Central memory CD8-positive, alpha-beta T cell (primary cell): ENCODE results near the gene CACNG4.

ENCODE experiments used
- ATAC-seq: fragments of 150-1000 bp; cut with Tn5 transposase; replicated peaks from 2 replicates; pipeline ENCODE4 v1.10.0; 2022; ENCODE audit warnings: mild to moderate bottlenecking, moderate FRiP score, moderate number of reproducible peaks; ENCODE audit not compliant: poor library complexity, severe bottlenecking; ENCODE audit errors: extremely low read depth
- DNase-seq, 2 donors: peaks; one replicate each; pipeline ENCODE4 v3.0.0; 2021; ENCODE audit warnings: low spot score in 2 of 2
- H3K27ac Mint-ChIP-seq: one replicate; pipeline ENCODE4 v1.8.0; 2022; ENCODE audit warnings: low read depth, mild to moderate bottlenecking, moderate library complexity, mixed read lengths
- H3K27me3 Mint-ChIP-seq: one replicate; pipeline ENCODE4 v1.8.0; 2022; ENCODE audit warnings: mixed read lengths
- H3K36me3 Mint-ChIP-seq: one replicate; pipeline ENCODE4 v1.8.0; 2022; ENCODE audit warnings: mild to moderate bottlenecking, moderate library complexity, mixed read lengths; ENCODE audit not compliant: insufficient read depth
- H3K4me1 Mint-ChIP-seq: one replicate; pipeline ENCODE4 v1.8.0; 2022; ENCODE audit warnings: mixed read lengths
- H3K4me3 Mint-ChIP-seq: one replicate; pipeline ENCODE4 v1.8.0; 2022; ENCODE audit warnings: mild to moderate bottlenecking, moderate library complexity, mixed read lengths
- H3K9me3 Mint-ChIP-seq: one replicate; pipeline ENCODE4 v1.8.0; 2022; ENCODE audit warnings: mixed read lengths

CACNG4 gene

GRCh38 chr17:66963909-66964771 is at the start of gene CACNG4:
Gene CACNG4 (plus strand): TSS chr17:66964707. CDS start chr17:66964912, 205 bp downstream.
- ATAC-seq, result no peak
- DNase-seq, result no peak
- H3K4me1 Mint-ChIP-seq, result peaks cover 9% of the 10 kb centered on the region
- no peaks in the 10 kb centered on the region for H3K9me3 Mint-ChIP-seq
- H3K36me3 Mint-ChIP-seq, result peaks cover 2% of the 10 kb centered on the region
- H3K27me3 Mint-ChIP-seq, result peaks cover 76% of the 10 kb centered on the region
- H3K27ac Mint-ChIP-seq, result no peak within 1 kb of the TSS
- peak within 1 kb of the TSS; percentile 64 for H3K4me3 Mint-ChIP-seq

GRCh38 chr17:66915204-66915611 is 49.3 kb upstream of the CACNG4 start:
- Mint-ChIP-seq H3K4me1 (no peaks in the 10 kb centered on the region), H3K27me3 (peaks cover 75% of the 10 kb centered on the region), H3K36me3 (no peaks in the 10 kb centered on the region), H3K9me3 (no peaks in the 10 kb centered on the region), H3K4me3 (no peak overlapping the region), H3K27ac (no peak overlapping the region)
- no peak for ATAC-seq
- DNase-seq, result no peak

GRCh38 chr17:66915792-66916191 is 48.7 kb upstream of the CACNG4 start:
- no peaks in the 10 kb centered on the region for H3K36me3 Mint-ChIP-seq
- peaks cover 75% of the 10 kb centered on the region for H3K27me3 Mint-ChIP-seq
- H3K4me1 Mint-ChIP-seq, result no peaks in the 10 kb centered on the region
- DNase-seq (no peak), ATAC-seq (no peak)
- no peak overlapping the region for H3K27ac Mint-ChIP-seq
- no peak overlapping the region for H3K4me3 Mint-ChIP-seq
- H3K9me3 Mint-ChIP-seq, result no peaks in the 10 kb centered on the region

- Mint-ChIP-seq H3K36me3 (no peaks in the 10 kb centered on the region), H3K27ac (no peak overlapping the region), H3K9me3 (peaks cover 5% of the 10 kb centered on the region), H3K27me3 (peaks cover 63% of the 10 kb centered on the region), H3K4me1 (no peaks in the 10 kb centered on the region), H3K4me3 (no peak overlapping the region)
- no peak for DNase-seq
- no peak for ATAC-seq
Measured at GRCh38 chr17:66916946-66917345, 47.6 kb upstream of the CACNG4 start.

GRCh38 chr17:66918896-66919295 is 45.6 kb upstream of the CACNG4 start:
- Mint-ChIP-seq H3K27me3 (peaks cover 64% of the 10 kb centered on the region), H3K4me1 (no peaks in the 10 kb centered on the region), H3K27ac (no peak overlapping the region), H3K9me3 (peaks cover 6% of the 10 kb centered on the region), H3K4me3 (no peak overlapping the region), H3K36me3 (no peaks in the 10 kb centered on the region)
- no peak for DNase-seq
- ATAC-seq, result no peak

- H3K9me3 Mint-ChIP-seq, result peaks cover 6% of the 10 kb centered on the region
- no peak overlapping the region for H3K4me3 Mint-ChIP-seq
- no peaks in the 10 kb centered on the region for H3K36me3 Mint-ChIP-seq
- H3K27ac Mint-ChIP-seq, result no peak overlapping the region
- peaks cover 63% of the 10 kb centered on the region for H3K27me3 Mint-ChIP-seq
- DNase-seq (no peak), ATAC-seq (no peak)
- H3K4me1 Mint-ChIP-seq, result no peaks in the 10 kb centered on the region
Measured at GRCh38 chr17:66920435-66920834, 44.1 kb upstream of the CACNG4 start.

- H3K36me3 Mint-ChIP-seq, result no peaks in the 10 kb centered on the region
- peaks cover 6% of the 10 kb centered on the region for H3K9me3 Mint-ChIP-seq
- H3K27me3 Mint-ChIP-seq, result peaks cover 63% of the 10 kb centered on the region
Measured at GRCh38 chr17:66920950-66921349, 43.6 kb upstream of the CACNG4 start.

GRCh38 chr17:66923886-66924285 is 40.6 kb upstream of the CACNG4 start:
- Mint-ChIP-seq H3K27ac (no peak overlapping the region), H3K9me3 (peaks cover 6% of the 10 kb centered on the region), H3K4me1 (no peaks in the 10 kb centered on the region), H3K36me3 (no peaks in the 10 kb centered on the region), H3K27me3 (peaks cover 67% of the 10 kb centered on the region), H3K4me3 (no peak overlapping the region)
- ATAC-seq (no peak), DNase-seq (no peak)

More at GRCh38 chr17:66920950-66921349, 43.6 kb upstream of the CACNG4 start:
- no peak overlapping the region for H3K4me3 Mint-ChIP-seq
- H3K27ac Mint-ChIP-seq, result no peak overlapping the region
- DNase-seq, result no peak
- H3K4me1 Mint-ChIP-seq, result no peaks in the 10 kb centered on the region
- no peak for ATAC-seq

- ATAC-seq (no peak), DNase-seq (no peak)
- Mint-ChIP-seq H3K9me3 (peaks cover 6% of the 10 kb centered on the region), H3K27ac (no peak overlapping the region), H3K27me3 (peaks cover 81% of the 10 kb centered on the region), H3K4me1 (no peaks in the 10 kb centered on the region), H3K36me3 (no peaks in the 10 kb centered on the region), H3K4me3 (no peak overlapping the region)
Measured at GRCh38 chr17:66925811-66926500, 38.6 kb upstream of the CACNG4 start.

- no peak for ATAC-seq
- H3K27ac Mint-ChIP-seq, result no peak overlapping the region
- H3K4me3 Mint-ChIP-seq, result no peak overlapping the region
- no peaks in the 10 kb centered on the region for H3K4me1 Mint-ChIP-seq
- peaks cover 61% of the 10 kb centered on the region for H3K27me3 Mint-ChIP-seq
- H3K36me3 Mint-ChIP-seq, result no peaks in the 10 kb centered on the region
- DNase-seq, result no peak
- no peaks in the 10 kb centered on the region for H3K9me3 Mint-ChIP-seq
Measured at GRCh38 chr17:66928949-66929348, 35.6 kb upstream of the CACNG4 start.

GRCh38 chr17:66929591-66929990 is 34.9 kb upstream of the CACNG4 start:
- no peak overlapping the region for H3K4me3 Mint-ChIP-seq
- H3K27me3 Mint-ChIP-seq, result peaks cover 55% of the 10 kb centered on the region
- no peaks in the 10 kb centered on the region for H3K36me3 Mint-ChIP-seq
- H3K27ac Mint-ChIP-seq, result no peak overlapping the region
- ATAC-seq (no peak), DNase-seq (no peak)
- no peaks in the 10 kb centered on the region for H3K9me3 Mint-ChIP-seq
- H3K4me1 Mint-ChIP-seq, result no peaks in the 10 kb centered on the region

- Mint-ChIP-seq H3K27ac (no peak overlapping the region), H3K9me3 (no peaks in the 10 kb centered on the region), H3K36me3 (no peaks in the 10 kb centered on the region), H3K27me3 (peaks cover 43% of the 10 kb centered on the region), H3K4me3 (no peak overlapping the region), H3K4me1 (no peaks in the 10 kb centered on the region)
- DNase-seq, result no peak
- no peak for ATAC-seq
Measured at GRCh38 chr17:66930933-66931332, 33.6 kb upstream of the CACNG4 start.

- Mint-ChIP-seq H3K36me3 (no peaks in the 10 kb centered on the region), H3K27me3 (peaks cover 42% of the 10 kb centered on the region), H3K4me3 (no peak overlapping the region), H3K9me3 (no peaks in the 10 kb centered on the region), H3K27ac (no peak overlapping the region), H3K4me1 (no peaks in the 10 kb centered on the region)
- DNase-seq (no peak), ATAC-seq (no peak)
Measured at GRCh38 chr17:66932311-66932710, 32.2 kb upstream of the CACNG4 start.
